CMK (cell line): ENCODE results near the gene DGKD.
A peak's percentile ranks its signal among the peaks of the same experiment; 100 is the strongest.

ENCODE experiments used
- DNase-seq: peaks from one replicate; pipeline ENCODE4 v3.0.0-alpha.2; 2010; ENCODE audit warnings: low read depth

DGKD gene

GRCh38 chr2:233446606-233447305, 92.5 kb downstream of the DGKD start:
- DNase-seq, result no peak

GRCh38 chr2:233447506-233448219, 93.4 kb downstream of the DGKD start:
- no peak for DNase-seq

DNA sequence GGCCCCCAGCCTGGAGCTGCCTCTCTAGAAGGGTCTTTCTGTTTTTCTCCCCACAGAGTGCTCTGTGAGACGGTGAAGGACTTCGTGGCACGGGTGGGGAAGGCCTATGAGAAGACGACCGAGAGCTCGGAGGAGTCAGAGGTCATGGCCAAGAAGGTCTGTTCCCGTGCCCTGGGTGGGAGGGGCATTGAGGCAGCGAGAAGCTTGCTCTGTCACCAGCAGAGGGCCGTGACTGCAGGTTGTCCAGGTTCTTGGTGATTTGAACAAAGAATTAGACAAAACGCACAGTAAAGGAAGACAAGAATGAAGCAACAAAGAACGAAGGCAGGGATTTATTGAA, 93.9 kb downstream of the DGKD start:
- no peak for DNase-seq

DNA sequence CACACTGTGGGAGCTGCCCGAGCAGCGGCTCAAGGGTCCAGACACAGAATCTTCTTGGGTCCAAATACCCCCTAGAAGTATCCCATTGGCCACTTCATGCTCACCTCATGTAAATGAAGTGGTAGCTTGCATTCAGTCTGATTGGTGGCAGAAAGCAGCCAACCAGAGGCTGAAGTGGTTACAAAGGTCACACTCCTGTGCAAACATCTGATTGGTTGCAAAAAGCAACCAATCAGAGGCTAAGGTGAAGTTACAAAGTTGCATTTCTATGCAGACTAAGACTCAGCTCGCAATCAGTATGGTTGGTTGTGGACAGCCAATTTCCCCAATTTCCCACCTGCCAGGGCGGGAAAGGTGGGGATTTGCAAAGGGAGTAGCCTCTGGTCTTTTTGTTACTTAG, 94.3 kb downstream of the DGKD start:
- no peak for DNase-seq

GRCh38 chr2:233449081-233449901, 95.0 kb downstream of the DGKD start:
- no peak for DNase-seq

GRCh38 chr2:233449921-233450863, 95.9 kb downstream of the DGKD start:
- no peak for DNase-seq

DNA sequence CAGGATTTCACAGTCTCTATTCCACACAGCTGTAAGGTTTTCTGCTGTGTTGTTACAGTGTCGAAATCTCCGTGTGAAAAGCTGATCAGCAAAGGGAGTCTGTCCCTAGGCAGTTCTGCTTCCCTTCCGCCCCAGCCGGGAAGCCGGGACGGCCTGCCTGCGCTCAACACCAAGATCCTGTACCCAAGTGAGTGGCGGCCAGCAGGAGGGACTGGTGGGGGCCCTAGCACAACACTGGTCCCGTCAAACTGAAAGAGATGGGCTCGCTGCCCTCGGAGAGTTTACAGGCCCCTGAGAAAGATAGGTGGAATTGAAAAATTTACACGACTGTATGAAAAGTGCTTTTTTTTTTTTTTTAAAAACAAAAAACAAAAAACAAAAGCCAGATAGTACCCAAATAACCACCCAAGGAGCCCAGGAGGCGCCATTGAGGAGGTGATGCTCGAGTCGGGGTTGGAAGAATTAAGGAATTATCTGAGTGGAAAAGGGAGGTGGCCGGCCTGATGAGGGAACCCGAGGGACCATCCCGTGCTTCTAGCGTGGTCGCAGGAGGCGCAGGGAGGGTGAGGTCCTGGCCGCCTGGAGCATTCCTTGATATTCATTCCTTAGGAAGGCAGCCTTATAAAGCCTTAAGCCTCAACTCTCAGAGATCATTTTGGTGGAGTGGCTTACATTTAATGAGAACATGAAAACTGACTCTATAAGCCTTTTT, 96.7 kb downstream of the DGKD start:
- no peak for DNase-seq

DNA sequence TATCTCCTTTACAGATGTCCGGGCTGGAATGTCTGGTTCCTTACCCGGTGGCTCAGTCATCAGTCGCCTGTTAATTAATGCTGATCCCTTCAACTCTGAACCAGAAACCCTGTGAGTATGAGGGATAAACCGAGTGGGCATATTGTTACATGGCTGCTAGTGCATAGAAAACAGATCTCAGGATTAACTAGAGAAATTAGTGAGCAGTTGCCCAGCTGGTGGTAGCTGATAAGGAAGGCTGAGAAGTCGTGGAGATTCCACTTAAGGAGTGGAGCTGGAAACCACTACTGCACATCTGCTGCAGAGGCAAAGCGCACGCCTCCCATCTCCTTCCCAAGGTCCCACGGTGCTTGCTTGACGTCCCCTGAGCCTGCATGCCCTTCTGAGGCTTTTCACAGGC, 97.7 kb downstream of the DGKD start:
- peak; percentile 45 for DNase-seq

DNA sequence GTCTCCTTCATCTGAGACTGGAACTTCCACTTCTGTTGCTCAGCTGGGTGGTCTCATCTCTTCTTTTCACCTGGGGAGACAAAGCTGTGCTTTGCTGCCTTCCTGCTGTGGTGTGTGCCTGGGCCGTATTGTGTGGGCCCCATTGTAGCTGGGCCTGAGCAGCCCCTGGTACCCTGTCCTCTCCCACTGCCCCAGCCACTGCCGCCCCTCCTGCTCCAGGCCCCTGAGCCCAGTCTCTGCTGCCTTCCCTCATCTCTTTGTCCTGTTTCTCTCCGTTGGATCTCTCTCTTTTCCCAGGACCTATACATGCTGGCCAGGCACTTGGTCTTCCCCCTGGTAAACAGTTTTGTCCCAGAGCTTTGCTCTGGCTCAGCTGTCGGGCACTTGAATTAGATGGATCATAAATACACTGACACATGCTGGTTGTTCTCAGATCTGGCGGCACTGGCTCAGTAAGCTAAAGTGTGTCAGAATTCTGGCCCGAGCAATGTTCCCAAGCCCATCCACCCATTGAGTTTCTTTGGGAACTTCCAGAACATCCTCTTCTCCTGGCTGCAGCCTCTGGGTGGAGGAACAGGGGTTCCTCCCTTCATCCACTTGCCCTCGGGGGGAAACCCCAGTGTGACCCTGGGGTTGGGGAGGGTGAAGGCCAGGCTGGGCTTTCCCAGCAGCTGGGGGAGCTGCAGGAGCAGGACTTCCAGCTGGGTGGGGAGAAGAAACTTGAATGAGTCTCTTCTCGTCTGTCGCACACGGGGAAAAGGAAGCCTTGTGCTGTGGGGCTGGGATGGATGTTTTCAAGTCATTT, 99.0 kb downstream of the DGKD start:
- DNase-seq, result no peak

DNA sequence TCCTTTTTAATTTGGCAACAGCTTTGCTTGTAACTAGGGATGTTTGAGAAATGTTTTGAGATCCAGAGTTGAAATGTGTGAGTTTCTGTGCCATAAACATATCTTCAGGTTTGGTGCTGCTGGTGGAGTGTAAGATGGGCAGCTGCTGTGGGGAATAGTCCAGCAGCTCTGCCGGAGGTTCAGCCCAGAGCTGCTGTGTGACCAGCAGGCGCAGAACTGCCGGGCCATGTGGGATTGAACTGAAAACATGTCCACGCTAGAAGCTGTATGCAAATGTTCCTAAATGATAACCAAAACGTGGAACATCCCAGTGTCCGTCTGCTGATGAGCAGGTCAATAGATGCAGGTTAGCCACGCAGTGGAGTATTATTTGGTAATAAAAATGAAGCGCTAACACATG, 99.6 kb downstream of the DGKD start:
- no peak for DNase-seq

GRCh38 chr2:233455006-233455405, 100.7 kb downstream of the DGKD start:
- DNase-seq, result no peak

- DNase-seq, result no peak
These were observed 101.2 kb downstream of the DGKD start for GRCh38 chr2:233455491-233455890.

GRCh38 chr2:233456111-233456510, 101.8 kb downstream of the DGKD start:
- DNase-seq, result no peak

DNA sequence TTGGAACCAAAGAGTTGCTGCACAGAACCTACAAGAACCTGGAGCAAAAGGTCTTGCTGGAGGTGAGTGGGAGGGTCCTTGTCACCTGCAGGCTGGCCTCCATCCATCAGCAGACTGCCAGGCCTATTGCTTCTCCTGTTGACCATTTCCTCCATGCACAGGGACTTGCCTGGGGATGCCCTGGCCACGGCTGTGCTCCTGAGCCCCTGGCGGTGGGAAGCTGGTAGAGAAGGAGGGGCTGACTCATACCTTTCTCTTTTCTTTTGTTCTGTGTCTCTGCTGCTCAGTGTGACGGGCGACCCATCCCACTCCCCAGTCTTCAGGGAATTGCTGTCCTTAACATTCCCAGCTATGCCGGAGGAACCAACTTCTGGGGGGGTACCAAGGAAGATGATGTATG, 102.6 kb downstream of the DGKD start:
- DNase-seq, result no peak

DNA sequence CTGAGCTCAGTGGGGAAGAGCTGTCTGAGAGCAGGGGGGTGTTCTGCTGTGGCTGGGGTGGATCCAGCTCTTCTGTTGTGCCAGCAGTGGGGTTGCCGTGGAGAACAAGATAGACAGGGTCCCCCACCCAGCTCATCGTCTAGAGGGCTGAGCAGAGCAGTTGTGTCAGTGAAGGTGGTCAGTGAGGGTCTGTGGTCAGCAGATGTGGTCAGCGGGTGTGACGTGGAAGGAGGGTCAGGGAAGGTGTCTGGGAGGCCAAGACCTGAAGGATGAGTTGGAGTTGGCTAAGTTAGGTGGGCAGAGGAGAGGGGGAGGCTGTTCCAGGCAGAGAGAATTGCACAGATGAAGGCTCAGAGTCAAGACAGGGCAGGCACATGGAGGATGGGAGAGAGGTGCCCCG, 103.1 kb downstream of the DGKD start:
- no peak for DNase-seq

GRCh38 chr2:233458031-233458610, 103.8 kb downstream of the DGKD start:
- DNase-seq, result no peak

DNA sequence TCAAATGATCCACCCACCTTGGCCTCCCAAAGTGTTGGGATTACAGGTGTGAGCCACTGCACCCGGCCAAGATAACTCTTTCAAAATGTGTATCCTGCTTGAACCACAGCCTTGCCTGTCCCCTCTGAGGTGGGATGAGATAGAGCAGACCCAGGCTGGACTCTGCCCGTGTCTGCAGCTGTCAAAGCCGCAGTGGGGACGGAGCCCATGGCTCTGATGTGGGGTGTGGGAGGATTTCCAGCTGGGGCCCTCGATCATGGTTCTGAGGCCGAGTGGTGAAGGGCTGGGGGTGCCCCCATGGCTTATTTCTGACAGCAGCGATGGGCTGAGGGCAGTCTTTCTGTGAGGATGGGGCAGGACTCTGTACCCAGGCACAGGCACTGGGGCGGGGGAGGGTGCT, 104.5 kb downstream of the DGKD start:
- DNase-seq, result no peak

- DNase-seq, result no peak
These were observed 105.1 kb downstream of the DGKD start for GRCh38 chr2:233459426-233459825.

DNA sequence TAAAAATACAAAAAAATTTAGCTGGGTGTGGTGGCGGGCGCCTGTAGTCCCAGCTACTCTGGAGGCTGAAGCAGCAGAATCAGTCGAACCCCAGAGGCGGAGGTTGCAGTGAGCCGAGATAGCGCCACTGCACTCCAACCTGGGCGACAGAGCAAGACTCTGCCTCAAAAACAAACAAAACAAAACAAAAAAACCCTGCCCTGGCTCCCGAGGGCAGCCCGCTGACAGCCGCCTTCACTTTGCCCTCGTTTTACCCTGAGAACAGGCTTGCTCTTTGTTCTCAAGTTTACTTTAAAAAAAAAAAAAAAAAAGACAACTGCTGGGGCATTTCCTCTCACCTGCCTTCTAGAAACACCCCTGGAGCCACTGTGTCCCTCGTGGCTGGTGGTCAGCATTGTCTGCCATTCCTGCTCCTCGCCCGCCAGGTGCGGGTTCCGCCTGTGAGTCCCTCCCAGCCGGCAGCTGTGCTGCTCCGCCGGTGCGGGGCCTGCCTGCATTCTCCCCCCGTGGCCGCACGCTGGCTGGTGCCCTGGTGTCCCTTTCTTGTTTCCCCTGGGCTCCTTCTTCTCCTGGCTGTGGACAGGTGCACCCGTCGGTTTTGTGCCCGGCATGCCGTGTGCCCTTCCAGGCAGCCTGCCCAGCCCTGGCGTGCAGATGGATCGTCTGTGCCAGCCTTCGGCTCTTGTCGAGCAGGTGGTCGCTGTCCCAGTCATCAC, 106.6 kb downstream of the DGKD start:
- no peak for DNase-seq
